Measurements from ENCODE around the gene KRT23.
A peak's percentile ranks its signal among the peaks of the same experiment; 100 is the strongest.

Gene KRT23

GRCh38 chr17:40909351-40909750, 28.1 kb downstream of the KRT23 start:
- DNase-seq (ENCODE audit: low read depth), result peak; percentile 59

GRCh38 chr17:40906613-40907012, 30.8 kb downstream of the KRT23 start:
- DNase-seq (ENCODE audit: low read depth), result no peak

GRCh38 chr17:40905370-40905769, 32.1 kb downstream of the KRT23 start:
- no peak for DNase-seq (ENCODE audit: low read depth)

- DNase-seq (ENCODE audit: low read depth), result no peak
These were observed 34.2 kb downstream of the KRT23 start for GRCh38 chr17:40903129-40903847.

GRCh38 chr17:40902498-40902897, 34.9 kb downstream of the KRT23 start:
- no peak for DNase-seq (ENCODE audit: low read depth)

- DNase-seq (ENCODE audit: low read depth), result no peak
These were observed 35.4 kb downstream of the KRT23 start for GRCh38 chr17:40901981-40902474.

GRCh38 chr17:40900809-40901356, 36.6 kb downstream of the KRT23 start:
- DNase-seq (ENCODE audit: low read depth), result no peak

- DNase-seq (ENCODE audit: low read depth), result no peak
These were observed 40.5 kb downstream of the KRT23 start for GRCh38 chr17:40896916-40897455.

GRCh38 chr17:40895106-40895730, 42.2 kb downstream of the KRT23 start:
- DNase-seq (ENCODE audit: low read depth), result no peak

GRCh38 chr17:40888196-40888720, 49.2 kb downstream of the KRT23 start:
- no peak for DNase-seq (ENCODE audit: low read depth)

- no peak for DNase-seq (ENCODE audit: low read depth)
These were observed 51.4 kb downstream of the KRT23 start for GRCh38 chr17:40886090-40886489.

GRCh38 chr17:40884708-40885512, 52.5 kb downstream of the KRT23 start, which contains the start of gene KRT20:
TSS of gene KRT20 (minus strand) at chr17:40885242. CDS start at chr17:40885185, 57 bp downstream.
- no peak for DNase-seq (ENCODE audit: low read depth)

GRCh38 chr17:40883626-40884334, 53.7 kb downstream of the KRT23 start:
- no peak for DNase-seq (ENCODE audit: low read depth)

- DNase-seq (ENCODE audit: low read depth), result no peak
These were observed 54.4 kb downstream of the KRT23 start for GRCh38 chr17:40883031-40883430.

GRCh38 chr17:40879026-40879425, 58.4 kb downstream of the KRT23 start:
- no peak for DNase-seq (ENCODE audit: low read depth)

GRCh38 chr17:40878044-40878443, 59.4 kb downstream of the KRT23 start:
- DNase-seq (ENCODE audit: low read depth), result no peak

GRCh38 chr17:40873801-40874200, 63.6 kb downstream of the KRT23 start:
- DNase-seq (ENCODE audit: low read depth), result no peak

- DNase-seq (ENCODE audit: low read depth), result no peak
These were observed 64.2 kb downstream of the KRT23 start for GRCh38 chr17:40873255-40873654.
